GM12892 (cell line): ENCODE results near the gene CNTNAP2.

Source experiments
- POLR2A ChIP-seq: IDR thresholded peaks from 2 replicates; pipeline ENCODE4 v1.6.1; 2011; ENCODE audit warnings: low read depth, low read length, control low read depth
- POLR2AphosphoS5 ChIP-seq: IDR thresholded peaks from 2 replicates; pipeline ENCODE4 v1.6.1; 2011; ENCODE audit warnings: low read depth, low read length, control low read depth
- TAF1 ChIP-seq: IDR thresholded peaks from 2 replicates; pipeline ENCODE4 v1.6.1; 2011; ENCODE audit warnings: low read depth, mild to moderate bottlenecking, control low read depth, low read length, borderline replicate concordance

DNA sequence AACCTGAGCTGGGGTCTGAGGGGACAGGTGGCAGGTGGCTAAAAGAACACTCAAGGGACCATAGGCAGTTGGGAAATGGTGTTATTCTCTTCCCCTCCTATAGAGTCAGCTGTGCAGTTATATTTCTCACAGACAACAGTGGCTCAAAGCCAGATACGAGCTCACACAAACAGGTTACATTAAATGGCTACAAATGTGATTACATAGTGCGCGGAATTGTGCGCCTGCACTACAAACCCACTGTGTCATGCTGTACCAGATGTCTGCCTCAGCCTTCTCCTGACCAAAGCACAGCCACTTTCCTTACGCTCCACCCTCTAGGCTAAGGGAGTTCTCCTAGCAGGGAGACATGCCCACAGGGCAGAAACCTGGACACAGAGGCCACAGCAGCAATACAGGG lies 387.2 kb downstream of the CNTNAP2 start:
- no peak for TF ChIP-seq POLR2AphosphoS5
- no peak for TF ChIP-seq POLR2A
- no peak for TF ChIP-seq TAF1
